ENCODE measurements around the gene MANSC4.

GRCh38 chr12:27743601-27744000, 36.4 kb downstream of the MANSC4 start:
- TF ChIP-seq EZH2 (IDR thresholded peaks at IDR 0.05; ENCODE audit: insufficient read depth, poor library complexity, severe bottlenecking) (no peak), EZH2phosphoT487 (IDR thresholded peaks at IDR 0.05; ENCODE audit: insufficient read depth, low read depth) (no peak)

Measured in GM23248 (cell line).